ENCODE data around the gene NAA50. TPM values are rescaled to one million over a fixed set of nuclear protein-coding genes. Genes with fewer than 3 reads are reported as not detected.

NAA50 gene
- total and polyA plus RNA-seq, 8 donors = 8.4 to 46.2 (median 34.5) TPM

- WGBS, 2 donors = 0% methylated on average over 35 of the region's 35 CpGs
- no peaks in the 10 kb centered on the region for H3K9me3 ChIP-seq
- FAIRE-seq = peak; percentile 39
- ATAC-seq = peak; percentile 62 to 82 (median 74)
- no peaks in the 10 kb centered on the region for H3K36me3 ChIP-seq
- DNase-seq = peak in 5 of 6 donors; percentile 59 to 82 (median 73)
- peak overlapping the region; percentile 55 to 81 (median 68) for H3K4me3 ChIP-seq
- H3K27me3 ChIP-seq = no peaks in the 10 kb centered on the region
- H3K4me1 ChIP-seq = peaks cover 11 to 41% (median 30%) of the 10 kb centered on the region in 3 donors
- intact Hi-C loops (cut with DNase I) = no loop called here
- peak overlapping the region; percentile 93 to 98 (median 94) for H3K27ac ChIP-seq
- peak; percentile 21 to 36 (median 28) for TF ChIP-seq CTCF (IDR thresholded peaks at IDR 0.05)
These were observed 901 bp downstream of the NAA50 start for GRCh38 chr3:113744941-113745755.

- WGBS, 2 donors = 42 to 48% methylated on average over 7 of the region's 7 CpGs
- TF ChIP-seq CTCF (IDR thresholded peaks at IDR 0.05) = no peak
- Histone ChIP-seq H3K27me3 (no peaks in the 10 kb centered on the region), H3K27ac (no peak overlapping the region), H3K4me1 (peaks cover 11 to 31% (median 22%) of the 10 kb centered on the region in 3 donors), H3K36me3 (no peaks in the 10 kb centered on the region), H3K9me3 (no peaks in the 10 kb centered on the region), H3K4me3 (no peak overlapping the region)
- FAIRE-seq (no peak), ATAC-seq (no peak), DNase-seq (no peak)
- intact Hi-C loops (cut with DNase I) = no loop called here
These were observed 2.9 kb downstream of the NAA50 start for GRCh38 chr3:113743006-113743630.

- H3K27me3 ChIP-seq = no peaks in the 10 kb centered on the region
- WGBS, 2 donors = 36 to 42% methylated on average over 1 of the region's 1 CpG
- FAIRE-seq = no peak
- H3K9me3 ChIP-seq = no peaks in the 10 kb centered on the region
- intact Hi-C loops (cut with DNase I) = no loop called here
- H3K27ac ChIP-seq = no peak overlapping the region
- H3K36me3 ChIP-seq = no peaks in the 10 kb centered on the region
- no peak for ATAC-seq
- DNase-seq = no peak
- no peak for TF ChIP-seq CTCF (IDR thresholded peaks at IDR 0.05)
- H3K4me3 ChIP-seq = no peak overlapping the region
- peaks cover 18 to 33% (median 18%) of the 10 kb centered on the region in 3 donors for H3K4me1 ChIP-seq
These were observed 4.4 kb downstream of the NAA50 start for GRCh38 chr3:113741620-113742019.

GRCh38 chr3:113741086-113741485, 5.0 kb downstream of the NAA50 start:
- no peak for TF ChIP-seq CTCF (IDR thresholded peaks at IDR 0.05)
- FAIRE-seq (no peak), DNase-seq (no peak), ATAC-seq (no peak)
- Histone ChIP-seq H3K4me1 (peaks cover 18 to 33% (median 18%) of the 10 kb centered on the region in 3 donors), H3K27ac (no peak overlapping the region), H3K9me3 (no peaks in the 10 kb centered on the region), H3K4me3 (no peak overlapping the region), H3K27me3 (no peaks in the 10 kb centered on the region), H3K36me3 (no peaks in the 10 kb centered on the region)
- 42% methylated on average over 5 of the region's 5 CpGs for WGBS, 2 donors
- intact Hi-C loops (cut with DNase I) = no loop called here

All from pancreas (tissue), 10 donors.